B cell (primary cell): ENCODE measurements around the gene PDCD4. TPM values are rescaled to one million over a fixed set of nuclear protein-coding genes. Genes with fewer than 3 reads are reported as not detected.

Experiments used
- ATAC-seq: fragments of 200-7000 bp; cut with Tn5 transposase; one replicate; pipeline ENCODE4 v1.10.0; 2021; ENCODE audit warnings: low read depth, mild to moderate bottlenecking, moderate number of reproducible peaks, moderate library complexity
- CTCF ChIA-PET: fragments of 350-600 bp; sonication (Branson Sonifier 250); formaldehyde crosslinking; loops from one replicate; lab custom pipeline; 2021; ENCODE audit warnings: antibody characterized with exemption, inconsistent platforms; lab: Charles Lee
- POLR2A ChIA-PET: fragments of 350-600 bp; sonication (Branson Sonifier 250); formaldehyde crosslinking; loops from one replicate; lab custom pipeline; 2021; ENCODE audit warnings: antibody characterized with exemption; lab: Charles Lee
- DNase-seq: peaks from one replicate; pipeline ENCODE4 v3.0.0; 2013
- H2AFZ ChIP-seq: 2 replicates; pipeline ENCODE4 v1.6.1; 2012; ENCODE audit warnings: mild to moderate bottlenecking, low read depth, low read length; ENCODE audit not compliant: insufficient read depth, poor library complexity, severe bottlenecking
- H3K27ac ChIP-seq, 2 donors: 1 replicate in 1 of 2; 2 replicates in 1 of 2; pipeline ENCODE4 v1.5.1; 2012 to 2013; ENCODE audit warnings: low read length in 2 of 2, mild to moderate bottlenecking in 2 of 2, moderate library complexity in 1 of 2
- H3K27me3 ChIP-seq, 4 experiments: fragments of 200-600 bp in 1 of 4; sonication (generic) in 1 of 4; replicated peaks in 1 of 4; 1 replicate in 2 of 4; 2 replicates in 2 of 4; pipeline versions ENCODE4 v1.6.1 to v1.7.0; 2013 to 2016; ENCODE audit warnings: low read length in 3 of 4, mild to moderate bottlenecking in 2 of 4, mixed read lengths in 1 of 4, moderate library complexity in 1 of 4; ENCODE audit not compliant: insufficient read depth in 4 of 4, control insufficient read depth in 3 of 4; ENCODE audit errors: control extremely low read depth in 1 of 4
- H3K36me3 ChIP-seq, 2 experiments: replicated peaks in 1 of 2; 1 replicate in 1 of 2; 2 replicates in 1 of 2; pipeline versions ENCODE4 v1.6.1 to v1.7.1; 2013; ENCODE audit warnings: low read length in 1 of 2; ENCODE audit not compliant: insufficient read depth in 2 of 2, control insufficient read depth in 1 of 2; ENCODE audit errors: control extremely low read depth in 1 of 2, extremely low read depth in 1 of 2
- H3K4me1 ChIP-seq, 2 donors: fragments of 200-600 bp in 1 of 2; sonication (generic) in 1 of 2; 1 replicate in 1 of 2; 2 replicates in 1 of 2; pipeline versions ENCODE4 v1.5.1 to v1.6.1; 2013 to 2017; ENCODE audit warnings: low read length in 2 of 2; ENCODE audit not compliant: control insufficient read depth in 2 of 2, insufficient read depth in 2 of 2
- H3K4me2 ChIP-seq: replicated peaks from 2 replicates; pipeline ENCODE3; 2012; ENCODE audit warnings: mild to moderate bottlenecking, low read depth, low read length; ENCODE audit not compliant: poor library complexity, severe bottlenecking
- H3K4me3 ChIP-seq, 5 experiments: fragments of 200-600 bp in 1 of 5; sonication (generic) in 1 of 5; 1 replicate in 3 of 5; 2 replicates in 2 of 5; pipeline versions ENCODE4 v1.5.1 to v1.7.0; 2011 to 2016; ENCODE audit warnings: low read length in 4 of 5, mild to moderate bottlenecking in 4 of 5, low read depth in 2 of 5, control low read depth in 1 of 5, moderate library complexity in 1 of 5; ENCODE audit not compliant: insufficient read depth in 1 of 5; ENCODE audit errors: control extremely low read depth in 1 of 5, extremely low read depth in 1 of 5
- H3K79me2 ChIP-seq: fragments of 200-600 bp; sonication (generic); one replicate; pipeline ENCODE4 v1.6.0; 2016; ENCODE audit warnings: low read length; ENCODE audit not compliant: control insufficient read depth, insufficient read depth
- H3K9ac ChIP-seq: fragments of 200-600 bp; sonication (generic); 2 replicates; pipeline ENCODE4 v1.6.1; 2017; ENCODE audit warnings: mild to moderate bottlenecking, low read length, moderate library complexity
- H3K9me3 ChIP-seq, 3 donors: one replicate each; pipeline versions ENCODE4 v1.6.1 to v1.7.1; 2013; ENCODE audit warnings: low read length in 2 of 3; ENCODE audit not compliant: control insufficient read depth in 2 of 3, insufficient read depth in 1 of 3; ENCODE audit errors: control extremely low read depth in 1 of 3
- H4K20me1 ChIP-seq: 2 replicates; pipeline ENCODE4 v1.6.0; 2012; ENCODE audit warnings: mild to moderate bottlenecking, low read length; ENCODE audit not compliant: insufficient read depth, control insufficient read depth, poor library complexity, severe bottlenecking
- H3K27ac Mint-ChIP-seq: one replicate; pipeline ENCODE4 v1.8.0; 2021; ENCODE audit warnings: mixed read lengths
- H3K27me3 Mint-ChIP-seq: one replicate; pipeline ENCODE4 v1.8.0; 2021; ENCODE audit warnings: mixed read lengths
- H3K4me1 Mint-ChIP-seq: one replicate; pipeline ENCODE4 v1.8.0; 2021; ENCODE audit warnings: mixed read lengths
- H3K4me3 Mint-ChIP-seq: one replicate; pipeline ENCODE4 v1.8.0; 2021; ENCODE audit warnings: mixed read lengths
- H3K9me3 Mint-ChIP-seq: one replicate; pipeline ENCODE4 v1.8.0; 2022; ENCODE audit warnings: mixed read lengths; ENCODE audit not compliant: insufficient read depth
- CTCF ChIP-seq: fragments of 200-600 bp; IDR thresholded peaks from one replicate; pipeline ENCODE4 v1.8.0; 2022; ENCODE audit warnings: antibody characterized with exemption, mild to moderate bottlenecking
- EZH2 ChIP-seq: IDR thresholded peaks from 2 replicates; pipeline ENCODE4 v1.6.1; 2012; ENCODE audit warnings: borderline replicate concordance, low read depth, mild to moderate bottlenecking, moderate library complexity, low read length; ENCODE audit not compliant: insufficient read depth, poor library complexity, severe bottlenecking
- WGBS: methylation state at CpG from one replicate; pipeline ENCODE4 v1.1.5; 2013; ENCODE audit warnings: missing lambda C conversion rate; ENCODE audit not compliant: insufficient coverage; 5-methylcytosine and 5-hydroxymethylcytosine counted together
- intact Hi-C: fragments of 100-400 bp; cut with micrococcal nuclease; formaldehyde crosslinking; loops from one replicate; pipeline ENCODE4 v1.10.0; 2022
- polyA plus RNA-seq: library from polyadenylated mRNA; depleted of rRNA; stranded (reverse); fragments of >200 nt; gene quantifications from 2 replicates; pipeline ENCODE4 v1.2.3, GENCODE V29; 2012
- total RNA-seq, 2 donors: library from RNA; stranded (reverse); fragments of 120-200 nt in 1 of 2; gene quantifications; 1 replicate in 1 of 2; 2 replicates in 1 of 2; pipeline versions ENCODE4 v1.2.3 to v1.2.4, GENCODE V29; 2013 to 2022

Gene PDCD4
- total and polyA plus RNA-seq, 2 donors (not counting 1 experiment from before 2014, with no cell fraction given): 33.9 to 169 TPM

- H3K36me3 ChIP-seq: no peaks in the 10 kb centered on the region
- H3K27me3 ChIP-seq: no peaks in the 10 kb centered on the region
- H3K4me2 ChIP-seq: no peak overlapping the region
- Mint-ChIP-seq H3K4me1 (peaks cover 34% of the 10 kb centered on the region), H3K27me3 (no peaks in the 10 kb centered on the region), H3K9me3 (no peaks in the 10 kb centered on the region), H3K27ac (no peak overlapping the region), H3K4me3 (no peak overlapping the region)
- H3K4me3 ChIP-seq: no peak overlapping the region
- TF ChIP-seq CTCF (no peak), EZH2 (no peak)
- no peaks in the 10 kb centered on the region for H3K9me3 ChIP-seq
- H3K79me2 ChIP-seq: no peaks in the 10 kb centered on the region
- H3K4me1 ChIP-seq: peaks cover 27 to 34% of the 10 kb centered on the region in 2 donors
- CTCF ChIA-PET: interaction anchor here (1.1 to 2.1 kb wide), 4 partner anchors 20 to 37 kb away, joined by 3 to 7 read pairs (median 4); no protein-coding TSS in a partner anchor
- intact Hi-C loops: no loop called here
- H4K20me1 ChIP-seq: no peaks in the 10 kb centered on the region
- ATAC-seq (no peak), DNase-seq (no peak)
- POLR2A ChIA-PET: interaction anchor here (1.5 kb wide), 1 partner anchor 40 kb away, joined by 3 read pairs; no protein-coding TSS in a partner anchor
- 95% methylated on average over 7 of the region's 8 CpGs for WGBS
- H3K27ac ChIP-seq: no peak overlapping the region
- no peak overlapping the region for H2AFZ ChIP-seq
- no peak overlapping the region for H3K9ac ChIP-seq
These were observed 43.9 kb upstream of the PDCD4 start for GRCh38 chr10:110827875-110828274.

GRCh38 chr10:110828525-110828924 lies 43.2 kb upstream of the PDCD4 start:
- no peak overlapping the region for H3K4me3 ChIP-seq
- peaks cover 21 to 28% of the 10 kb centered on the region in 2 donors for H3K4me1 ChIP-seq
- no peak overlapping the region for H3K9ac ChIP-seq
- no peaks in the 10 kb centered on the region for H3K27me3 Mint-ChIP-seq
- H3K9me3 Mint-ChIP-seq: no peaks in the 10 kb centered on the region
- H3K4me2 ChIP-seq: no peak overlapping the region
- H3K27me3 ChIP-seq: no peaks in the 10 kb centered on the region
- H4K20me1 ChIP-seq: no peaks in the 10 kb centered on the region
- H3K27ac Mint-ChIP-seq: no peak overlapping the region
- TF ChIP-seq EZH2: no peak
- TF ChIP-seq CTCF: no peak
- H3K27ac ChIP-seq: no peak overlapping the region
- ChIA-PET POLR2A (interaction anchor here (1.5 kb wide), 1 partner anchor 39 kb away, joined by 3 read pairs; no protein-coding TSS in a partner anchor), CTCF (interaction anchor here (0.8 to 2.1 kb wide), 4 partner anchors 25 to 82 kb away, joined by 3 to 7 read pairs (median 4); no protein-coding TSS in a partner anchor)
- H3K9me3 ChIP-seq: no peaks in the 10 kb centered on the region
- no peak overlapping the region for H3K4me3 Mint-ChIP-seq
- DNase-seq (no peak), ATAC-seq (no peak)
- H2AFZ ChIP-seq: no peak overlapping the region
- H3K36me3 ChIP-seq: no peaks in the 10 kb centered on the region
- intact Hi-C loops: no loop called here
- H3K79me2 ChIP-seq: no peaks in the 10 kb centered on the region
- 100% methylated on average over 1 of the region's 2 CpGs for WGBS
- H3K4me1 Mint-ChIP-seq: peaks cover 28% of the 10 kb centered on the region
